Measurements from ENCODE around the gene IPO9.

IPO9 gene

DNA sequence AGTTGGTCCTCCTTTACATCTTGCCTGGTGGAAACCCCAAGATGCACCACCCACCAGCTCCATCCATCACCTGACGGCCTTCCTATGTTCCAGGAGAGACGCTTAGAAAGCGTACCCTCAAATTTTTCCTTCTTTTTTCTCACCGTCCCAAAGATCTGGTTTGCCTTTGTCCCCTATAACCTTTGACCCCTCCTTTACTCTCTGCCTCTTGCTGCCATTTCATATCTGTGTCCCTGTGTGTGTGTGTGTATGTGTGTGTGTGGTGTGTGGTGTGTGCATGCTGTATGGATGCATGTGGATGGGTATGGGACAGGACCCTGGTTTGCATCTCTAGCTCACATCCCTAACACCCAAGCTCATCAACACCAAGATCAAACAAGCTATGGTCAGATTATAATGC, 22.2 kb upstream of the IPO9 start:
- in situ Hi-C loops (cut with HindIII; ENCODE audit: low sequenced_read_pairs) = no loop called here
- DNase-seq (ENCODE audit: low read depth, low spot score) = no peak
- H3K4me3 ChIP-seq (ENCODE audit: low read depth, low read length) = no peak overlapping the region
- TF ChIP-seq CTCF (IDR thresholded peaks at IDR 0.05; ENCODE audit: low read depth, low read length) = no peak

- DNase-seq (ENCODE audit: low read depth, low spot score) = no peak
- in situ Hi-C loops (cut with HindIII; ENCODE audit: low sequenced_read_pairs) = no loop called here
- TF ChIP-seq CTCF (IDR thresholded peaks at IDR 0.05; ENCODE audit: low read depth, low read length) = no peak
- no peak overlapping the region for H3K4me3 ChIP-seq (ENCODE audit: low read depth, low read length)
These were observed 20.9 kb upstream of the IPO9 start for GRCh38 chr1:201807958-201808632.

DNA sequence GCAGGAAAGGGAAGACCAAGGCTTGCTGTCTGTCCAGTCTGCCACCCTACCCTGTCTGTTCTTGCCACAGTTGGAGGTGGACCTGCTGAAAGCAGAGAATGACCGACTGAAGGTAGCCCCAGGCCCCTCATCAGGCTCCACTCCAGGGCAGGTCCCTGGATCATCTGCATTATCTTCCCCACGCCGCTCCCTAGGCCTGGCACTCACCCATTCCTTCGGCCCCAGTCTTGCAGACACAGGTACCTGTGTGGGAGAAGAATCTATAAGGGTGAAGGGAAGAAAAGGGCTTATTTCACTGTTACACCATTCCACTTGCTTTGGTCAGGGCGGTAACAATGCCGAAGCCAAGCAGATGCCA, 20.3 kb upstream of the IPO9 start:
- in situ Hi-C loops (cut with HindIII; ENCODE audit: low sequenced_read_pairs) = no loop called here
- H3K4me3 ChIP-seq (ENCODE audit: low read depth, low read length) = no peak overlapping the region
- TF ChIP-seq CTCF (IDR thresholded peaks at IDR 0.05; ENCODE audit: low read depth, low read length) = no peak
- DNase-seq (ENCODE audit: low read depth, low spot score) = no peak

- H3K4me3 ChIP-seq (ENCODE audit: low read depth, low read length) = no peak overlapping the region
- TF ChIP-seq CTCF (IDR thresholded peaks at IDR 0.05; ENCODE audit: low read depth, low read length) = no peak
- in situ Hi-C loops (cut with HindIII; ENCODE audit: low sequenced_read_pairs) = no loop called here
- no peak for DNase-seq (ENCODE audit: low read depth, low spot score)
These were observed 19.1 kb upstream of the IPO9 start for GRCh38 chr1:201809876-201810275.

GRCh38 chr1:201810466-201811216, 18.3 kb upstream of the IPO9 start:
- H3K4me3 ChIP-seq (ENCODE audit: low read depth, low read length) = no peak overlapping the region

DNA sequence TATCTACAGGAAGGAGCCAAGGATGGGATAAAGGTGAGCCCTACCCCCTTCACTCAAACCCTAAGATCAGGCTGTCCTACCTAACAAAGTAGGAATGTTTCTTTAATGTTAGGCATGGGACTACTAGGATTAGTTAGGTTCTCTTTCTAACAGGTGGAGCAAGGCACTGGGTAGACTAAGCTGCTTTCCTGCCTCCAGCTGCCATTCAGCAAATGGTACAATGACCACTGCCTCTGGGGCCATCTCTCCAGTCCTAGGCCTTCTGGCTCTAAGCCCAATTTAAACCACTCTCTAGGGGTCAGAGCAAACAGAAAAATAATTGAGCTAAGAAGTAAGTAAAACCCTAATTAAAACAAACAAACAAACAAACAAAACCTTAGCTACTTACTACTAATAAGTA, 15.7 kb upstream of the IPO9 start:
- DNase-seq (ENCODE audit: low read depth, low spot score) = no peak
- no peak overlapping the region for H3K4me3 ChIP-seq (ENCODE audit: low read depth, low read length)
- no peak for TF ChIP-seq CTCF (IDR thresholded peaks at IDR 0.05; ENCODE audit: low read depth, low read length)
- in situ Hi-C loops (cut with HindIII; ENCODE audit: low sequenced_read_pairs) = no loop called here

More at GRCh38 chr1:201810466-201811216, 18.3 kb upstream of the IPO9 start:
- in situ Hi-C loops (cut with HindIII; ENCODE audit: low sequenced_read_pairs) = no loop called here
- DNase-seq (ENCODE audit: low read depth, low spot score) = no peak
- no peak for TF ChIP-seq CTCF (IDR thresholded peaks at IDR 0.05; ENCODE audit: low read depth, low read length)

Measured in astrocyte of the spinal cord (primary cell).